HepG2 (cell line): ENCODE measurements around the gene TNNI3K.

Source experiments
- CEBPB ChIP-seq: IDR thresholded peaks from 2 replicates; pipeline ENCODE4 v1.6.1; 2011; ENCODE audit warnings: low read depth, low read length, improper control_type of control experiment, borderline replicate concordance
- GTF2F1 ChIP-seq: fragments of 150-350 bp; IDR thresholded peaks from 2 replicates; pipeline ENCODE4 v1.6.1; 2014; ENCODE audit warnings: low read length
- HNRNPUL1 ChIP-seq: fragments of 200-400 bp; formaldehyde crosslinking; IDR thresholded peaks from 2 replicates; pipeline ENCODE4 v1.6.1; 2017; ENCODE audit warnings: low read depth, mild to moderate bottlenecking, low read length, moderate library complexity
- RCOR2 ChIP-seq: IDR thresholded peaks from 2 replicates; pipeline ENCODE4 v1.6.1; 2016; ENCODE audit warnings: missing biosample characterization, missing genetic modification reagents
- ZBTB21 ChIP-seq: sonication (generic); formaldehyde crosslinking; IDR thresholded peaks from 2 replicates; pipeline ENCODE4 v1.4.0; 2020; ENCODE audit warnings: missing genetic modification reagents
- ZFP37 ChIP-seq: sonication (generic); formaldehyde crosslinking; IDR thresholded peaks from 2 replicates; pipeline ENCODE4 v1.4.0; 2020; ENCODE audit warnings: missing genetic modification reagents, borderline replicate concordance
- TF ChIP-seq, protein P1 (sequence below): sonication (generic); formaldehyde crosslinking; IDR thresholded peaks from 2 replicates; pipeline ENCODE4 v1.5.0; 2020; ENCODE audit warnings: mild to moderate bottlenecking, missing genetic modification reagents, moderate library complexity

DNA sequence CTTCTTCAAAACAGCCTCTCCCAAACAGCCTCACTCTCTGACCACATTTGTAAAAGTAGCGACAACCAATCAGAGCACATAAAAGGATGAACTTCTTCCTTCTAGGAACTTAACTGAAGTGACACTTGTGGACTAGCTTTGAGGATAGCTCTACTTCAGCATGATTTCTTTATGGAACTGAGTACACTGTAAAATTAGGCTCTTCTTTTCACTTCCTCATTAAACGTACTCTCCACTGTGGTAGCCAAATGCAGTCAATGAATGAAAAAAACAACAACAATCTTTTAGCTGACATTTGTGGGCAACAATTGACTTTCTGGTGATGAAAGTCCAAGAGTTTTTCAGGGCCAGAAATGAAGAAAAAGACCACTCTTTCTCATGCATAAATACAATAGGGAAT is 267.7 kb downstream of the TNNI3K start:
- TF ChIP-seq RCOR2 (CRISPR knock-in tag): no peak
- TF ChIP-seq GTF2F1: no peak
- no peak for TF ChIP-seq HNRNPUL1
- TF ChIP-seq CEBPB: no peak
- TF ChIP-seq, protein P1, sequence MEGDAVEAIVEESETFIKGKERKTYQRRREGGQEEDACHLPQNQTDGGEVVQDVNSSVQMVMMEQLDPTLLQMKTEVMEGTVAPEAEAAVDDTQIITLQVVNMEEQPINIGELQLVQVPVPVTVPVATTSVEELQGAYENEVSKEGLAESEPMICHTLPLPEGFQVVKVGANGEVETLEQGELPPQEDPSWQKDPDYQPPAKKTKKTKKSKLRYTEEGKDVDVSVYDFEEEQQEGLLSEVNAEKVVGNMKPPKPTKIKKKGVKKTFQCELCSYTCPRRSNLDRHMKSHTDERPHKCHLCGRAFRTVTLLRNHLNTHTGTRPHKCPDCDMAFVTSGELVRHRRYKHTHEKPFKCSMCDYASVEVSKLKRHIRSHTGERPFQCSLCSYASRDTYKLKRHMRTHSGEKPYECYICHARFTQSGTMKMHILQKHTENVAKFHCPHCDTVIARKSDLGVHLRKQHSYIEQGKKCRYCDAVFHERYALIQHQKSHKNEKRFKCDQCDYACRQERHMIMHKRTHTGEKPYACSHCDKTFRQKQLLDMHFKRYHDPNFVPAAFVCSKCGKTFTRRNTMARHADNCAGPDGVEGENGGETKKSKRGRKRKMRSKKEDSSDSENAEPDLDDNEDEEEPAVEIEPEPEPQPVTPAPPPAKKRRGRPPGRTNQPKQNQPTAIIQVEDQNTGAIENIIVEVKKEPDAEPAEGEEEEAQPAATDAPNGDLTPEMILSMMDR (CRISPR knock-in tag): no peak
- TF ChIP-seq ZBTB21 (CRISPR knock-in tag): no peak
- TF ChIP-seq ZFP37 (CRISPR knock-in tag): no peak
